HG03378 (cell line): ENCODE measurements around the gene NXPE3.

Experiments
- ATAC-seq: cut with Tn5 transposase; IDR thresholded peaks from one replicate; pipeline ENCODE4 v1.9.1; 2021; ENCODE audit warnings: mild to moderate bottlenecking, moderate library complexity; ENCODE audit not compliant: unreplicated experiment

NXPE3 gene

DNA sequence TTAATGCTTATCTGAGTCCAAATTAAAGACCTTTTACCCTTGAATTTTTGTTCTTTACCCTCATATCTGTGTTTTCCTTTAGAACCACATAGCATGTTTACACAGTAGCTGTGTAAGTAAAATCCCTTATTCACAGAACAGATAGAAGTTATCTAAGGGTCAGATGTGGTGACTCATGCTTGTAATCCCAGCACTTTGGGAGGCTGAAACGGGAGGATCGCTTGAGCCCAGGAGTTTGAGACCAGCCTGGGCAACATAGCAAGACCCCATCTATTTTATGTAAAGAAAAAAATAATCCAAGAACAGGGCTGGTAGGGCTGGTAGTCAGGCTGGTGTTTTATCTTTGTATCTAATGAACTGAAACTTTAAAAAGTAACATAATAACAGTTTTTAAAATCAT lies 23.2 kb downstream of the NXPE3 start:
- no peak for ATAC-seq

DNA sequence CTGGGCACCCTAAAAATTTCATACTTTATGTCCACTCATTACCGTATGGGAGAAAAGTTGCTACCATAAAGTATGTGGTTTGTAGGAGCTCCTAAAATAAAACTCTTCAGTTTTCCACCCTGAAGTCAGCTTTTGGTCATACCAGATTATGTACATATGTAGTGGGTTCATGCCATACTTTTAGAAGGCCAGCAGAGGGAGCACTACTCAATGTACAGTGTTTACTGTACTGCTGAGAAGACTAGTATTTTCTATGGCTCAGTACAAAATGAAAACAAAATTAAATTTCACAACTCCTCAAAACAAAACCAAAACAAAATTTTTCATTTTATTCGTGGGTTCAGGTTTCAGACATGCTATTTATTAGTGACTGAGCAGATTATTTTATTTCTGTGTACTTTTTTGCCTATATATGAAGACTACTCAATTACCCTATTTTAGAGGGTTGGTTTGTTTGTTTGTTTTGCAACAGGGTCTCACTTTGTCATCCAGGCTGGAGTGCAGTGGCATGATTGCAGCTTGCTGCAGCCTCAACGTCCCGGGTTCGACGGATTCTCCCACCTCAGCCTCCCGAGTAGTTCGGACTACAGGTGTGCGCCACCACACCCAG lies 24.3 kb downstream of the NXPE3 start:
- ATAC-seq, result peak; percentile 96

DNA sequence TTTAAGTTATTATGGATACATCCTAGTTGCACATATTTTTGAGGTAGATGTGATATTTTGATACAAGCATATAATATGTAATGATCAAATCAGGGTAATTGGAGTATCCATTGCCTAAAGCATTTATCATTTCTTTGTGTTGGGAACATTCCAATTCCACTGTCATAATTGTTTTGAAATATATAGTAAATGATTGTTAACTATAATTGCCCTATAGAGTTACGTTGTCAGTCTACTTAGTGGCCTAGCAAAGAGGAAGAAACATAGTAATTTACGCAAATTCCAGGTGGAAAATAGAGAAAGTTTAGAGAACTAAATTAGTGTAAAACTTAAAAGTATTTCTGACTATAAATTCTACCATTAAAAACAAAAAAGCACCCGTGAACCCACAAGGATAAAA lies 24.9 kb downstream of the NXPE3 start:
- no peak for ATAC-seq

DNA sequence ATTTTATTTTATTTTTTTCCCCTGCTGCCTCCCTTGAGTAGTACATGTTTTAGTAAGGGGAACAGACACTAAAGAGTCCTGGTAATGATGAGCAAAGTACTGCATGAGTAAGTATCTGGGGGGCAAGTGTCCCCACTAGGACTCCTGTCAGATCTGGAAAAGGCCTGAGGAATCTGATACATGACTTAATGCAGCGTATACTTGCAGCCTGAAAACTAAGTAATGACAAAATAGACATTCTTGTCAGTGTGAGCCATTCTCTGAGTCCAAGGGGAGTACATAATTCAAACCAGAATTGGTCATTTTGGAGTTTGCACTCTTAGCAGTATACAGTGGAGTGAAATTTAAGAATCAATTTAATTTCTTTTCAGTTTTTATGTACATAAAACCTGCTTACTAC lies 27.5 kb downstream of the NXPE3 start:
- ATAC-seq, result no peak

DNA sequence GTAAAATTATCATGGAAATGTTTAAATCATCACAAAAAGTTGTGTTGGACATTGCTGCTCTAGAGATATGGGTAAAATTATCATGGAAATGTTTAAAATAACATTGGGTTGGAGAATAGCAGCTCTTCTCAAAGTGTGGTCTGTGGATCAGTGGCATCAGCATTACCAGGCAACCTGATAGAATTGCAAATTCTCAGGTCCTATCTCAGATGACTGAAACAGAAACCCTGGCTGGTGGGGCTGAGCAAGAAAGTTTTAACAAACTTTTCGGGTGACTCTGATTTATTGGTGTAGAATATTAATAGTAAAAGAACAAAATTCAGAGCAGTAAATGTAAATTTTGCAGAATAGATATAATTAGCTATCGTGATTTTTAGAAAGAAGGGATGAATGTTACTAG lies 28.9 kb downstream of the NXPE3 start:
- peak; percentile 51 for ATAC-seq

DNA sequence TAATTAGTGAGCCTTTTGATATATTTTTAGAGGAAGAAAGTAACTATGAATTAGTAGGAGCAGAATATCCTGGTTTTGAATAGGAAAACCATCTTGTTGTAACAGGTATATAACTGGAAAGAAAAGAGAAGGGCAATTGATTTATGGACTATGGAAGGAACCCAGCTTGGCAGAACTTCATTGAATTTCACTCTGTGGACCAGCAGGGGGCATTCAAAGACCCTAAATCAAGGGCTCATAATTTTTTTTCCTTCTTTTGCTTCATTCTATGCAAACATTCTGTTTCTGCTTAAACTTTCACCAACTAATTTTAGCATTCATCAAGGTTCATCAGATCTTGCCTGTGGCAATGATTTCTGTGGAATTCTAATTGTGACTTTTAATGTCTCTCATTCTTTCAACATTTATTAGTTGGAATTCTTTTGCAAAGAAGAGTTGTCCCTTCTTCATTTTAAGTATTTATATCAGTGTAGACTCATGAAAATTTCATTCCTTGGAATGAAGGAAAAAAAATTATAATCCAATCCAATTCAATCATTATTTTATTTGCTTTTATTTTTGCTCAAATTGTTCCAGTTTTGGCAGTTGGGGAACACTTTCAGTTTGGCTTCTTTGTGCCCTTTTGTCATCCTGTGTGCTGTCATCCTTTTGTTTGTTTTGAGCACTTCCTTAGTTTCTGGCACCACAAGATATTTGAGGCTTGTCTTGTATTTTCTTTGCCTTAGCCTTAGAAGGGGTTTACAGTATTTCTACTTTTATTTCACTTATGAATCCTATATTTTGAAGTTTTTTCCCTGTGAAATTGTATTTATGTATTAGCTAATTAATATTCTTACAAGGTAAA lies 30.4 kb downstream of the NXPE3 start:
- ATAC-seq, result peak; percentile 61

DNA sequence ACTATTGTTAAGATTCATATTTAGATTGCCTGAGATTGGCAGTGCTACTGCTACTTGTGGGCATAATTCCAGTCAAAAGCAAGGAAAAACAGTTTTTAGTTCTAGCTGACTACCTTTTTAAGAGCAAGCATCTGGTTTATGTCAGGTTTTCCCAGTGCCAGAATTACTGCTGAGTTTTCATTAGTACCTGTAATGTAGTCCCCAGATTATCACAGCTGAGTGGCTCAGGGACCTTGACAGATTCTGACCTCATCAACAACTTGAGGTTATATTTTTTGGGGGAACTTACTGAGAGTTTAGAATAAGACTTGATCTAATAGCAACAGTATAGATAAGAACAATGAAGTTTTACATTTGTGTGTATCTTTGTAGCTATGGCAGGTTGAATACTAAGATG lies 31.0 kb downstream of the NXPE3 start:
- no peak for ATAC-seq

DNA sequence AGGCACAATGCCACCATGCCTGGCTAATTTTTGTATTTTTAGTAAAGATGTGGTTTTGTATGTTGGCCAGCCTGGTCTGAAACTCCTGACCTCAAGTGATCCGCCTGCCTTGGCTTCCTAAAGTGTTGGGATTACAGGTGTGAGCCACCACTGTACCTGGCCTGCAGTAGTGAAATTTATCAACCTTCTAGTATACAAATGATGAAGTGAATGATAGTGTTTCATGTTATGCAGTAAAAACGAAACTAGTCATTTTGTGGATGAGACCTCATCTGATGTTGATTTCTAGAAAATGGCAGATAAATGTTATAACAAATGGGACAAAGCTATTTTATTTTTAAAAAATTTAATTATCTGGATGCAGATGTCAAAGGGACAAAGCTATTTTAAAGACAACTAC lies 32.9 kb downstream of the NXPE3 start:
- ATAC-seq, result no peak

DNA sequence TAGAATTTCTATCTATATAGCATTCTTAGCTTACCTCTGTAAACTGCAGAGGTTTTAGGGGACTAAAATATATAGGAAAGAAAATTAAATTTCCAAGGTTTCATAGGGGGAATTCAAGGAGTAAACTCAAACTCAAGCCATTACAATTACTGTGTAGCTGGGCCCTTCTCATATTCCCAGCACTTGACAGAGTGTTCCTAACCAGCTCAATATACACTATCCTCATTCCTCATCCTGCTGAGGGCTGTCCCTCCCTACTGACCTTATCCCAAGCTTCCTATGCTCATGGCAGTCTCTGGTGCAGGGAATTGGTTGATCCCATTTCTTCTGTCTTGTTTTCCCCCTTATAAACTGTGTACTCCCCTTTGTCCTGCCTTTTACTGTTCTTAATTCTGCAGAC lies 33.9 kb downstream of the NXPE3 start:
- ATAC-seq, result no peak

DNA sequence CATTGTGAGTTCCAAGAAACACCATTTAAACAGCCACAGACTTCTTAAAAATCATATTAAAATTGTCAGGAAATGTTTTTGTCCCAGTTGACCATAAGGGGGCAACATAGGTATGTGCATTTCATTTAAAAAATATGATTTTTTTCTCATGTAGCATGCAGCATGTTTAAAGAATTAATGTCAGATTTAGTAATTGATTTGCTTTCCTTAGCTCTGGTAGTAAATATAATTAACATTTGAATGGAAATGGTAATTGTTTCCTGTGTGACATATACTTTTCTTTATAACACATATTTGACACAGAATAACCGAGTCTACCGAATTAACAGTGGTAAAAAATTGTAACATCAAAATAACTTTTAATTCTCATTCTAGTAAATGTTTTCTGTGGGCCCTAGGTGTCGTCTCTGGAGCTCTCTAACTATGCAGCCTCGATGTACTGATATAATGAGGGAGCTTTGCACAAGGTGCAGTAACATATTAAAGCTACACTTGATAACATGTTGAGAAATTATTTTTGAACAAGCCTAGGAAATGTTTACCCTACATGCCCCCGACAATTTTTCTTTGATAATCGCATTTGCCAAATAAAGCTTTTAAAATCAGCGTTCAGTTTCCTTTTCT lies 34.9 kb downstream of the NXPE3 start:
- ATAC-seq, result no peak

DNA sequence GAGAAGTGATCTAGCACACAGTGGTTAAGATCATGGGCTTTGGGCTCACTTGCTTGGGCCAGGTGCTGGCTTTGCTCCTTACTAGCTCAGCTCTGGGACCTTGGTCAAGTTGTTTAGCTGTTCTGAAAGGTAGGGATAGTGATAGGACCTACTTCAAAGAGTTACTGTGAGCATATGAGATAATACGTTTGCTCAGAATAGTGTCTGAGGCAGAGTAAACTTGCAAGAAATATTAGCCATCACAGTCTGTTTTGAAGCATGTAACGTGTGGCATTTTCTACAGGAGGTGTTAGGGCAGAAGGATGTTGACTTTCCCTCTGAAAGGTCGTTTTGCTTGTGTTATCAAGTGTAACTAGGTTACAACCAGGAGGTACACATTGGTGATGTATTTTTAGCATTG lies 35.8 kb downstream of the NXPE3 start:
- ATAC-seq, result no peak

DNA sequence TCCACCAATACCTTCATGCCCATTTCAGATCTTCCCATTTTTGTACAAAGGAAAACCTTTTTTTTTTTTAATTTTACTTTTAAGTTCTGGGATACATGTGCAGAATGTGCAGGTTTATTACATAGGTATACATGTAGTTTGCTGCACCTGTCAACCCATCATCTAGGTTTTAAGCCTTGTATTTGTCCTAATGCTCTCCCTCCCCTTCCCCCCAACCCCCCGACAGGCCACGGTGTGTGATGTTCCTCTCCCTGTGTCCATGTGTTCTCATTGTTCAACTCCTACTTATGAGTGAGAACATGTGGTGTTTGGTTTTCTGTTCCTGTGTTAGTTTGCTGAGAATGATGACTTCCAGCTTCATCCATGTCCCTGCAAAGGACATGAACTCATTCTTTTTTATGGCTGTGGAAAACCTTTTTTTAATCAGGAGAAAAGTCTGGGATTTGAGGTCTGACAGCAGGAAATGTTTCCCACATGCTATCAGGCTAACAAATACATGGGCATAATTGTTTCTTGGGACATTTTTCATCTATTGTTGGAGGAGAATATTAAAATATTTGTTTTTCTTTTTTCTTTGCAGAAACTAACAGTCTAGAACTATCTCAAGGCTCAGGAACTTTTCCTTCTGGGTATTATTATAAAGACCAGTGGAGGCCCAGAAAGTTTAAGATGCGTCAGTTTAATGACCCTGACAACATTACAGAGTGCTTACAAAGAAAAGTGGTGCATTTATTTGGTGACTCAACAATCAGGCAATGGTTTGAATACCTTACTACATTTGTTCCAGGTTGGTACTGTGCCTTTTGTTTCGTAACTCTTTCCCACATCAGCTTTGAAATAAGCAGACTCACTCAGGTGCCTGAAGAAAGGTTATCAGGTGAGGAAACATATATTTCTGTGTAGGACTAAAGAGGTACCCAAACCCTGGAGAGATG lies 37.5 kb downstream of the NXPE3 start:
- no peak for ATAC-seq

DNA sequence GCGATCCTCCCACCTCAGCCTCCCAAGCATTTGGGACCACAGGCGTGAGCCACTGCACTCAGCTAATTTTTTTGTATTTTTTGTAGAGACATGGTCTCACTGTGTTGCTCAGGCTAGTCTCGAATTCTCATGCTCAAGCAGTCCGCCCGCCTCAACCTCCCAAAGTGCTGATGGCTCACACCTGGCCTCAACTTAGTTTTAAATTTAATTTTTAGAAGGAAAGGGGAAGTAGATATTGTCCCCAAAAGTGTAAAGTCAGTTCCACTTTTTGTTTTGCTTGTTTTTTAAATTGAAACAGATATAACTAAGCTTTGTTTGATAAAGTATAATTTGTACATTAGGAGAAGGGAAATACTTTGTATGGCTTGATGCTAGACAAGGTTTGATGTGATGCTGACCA lies 39.0 kb downstream of the NXPE3 start:
- no peak for ATAC-seq

DNA sequence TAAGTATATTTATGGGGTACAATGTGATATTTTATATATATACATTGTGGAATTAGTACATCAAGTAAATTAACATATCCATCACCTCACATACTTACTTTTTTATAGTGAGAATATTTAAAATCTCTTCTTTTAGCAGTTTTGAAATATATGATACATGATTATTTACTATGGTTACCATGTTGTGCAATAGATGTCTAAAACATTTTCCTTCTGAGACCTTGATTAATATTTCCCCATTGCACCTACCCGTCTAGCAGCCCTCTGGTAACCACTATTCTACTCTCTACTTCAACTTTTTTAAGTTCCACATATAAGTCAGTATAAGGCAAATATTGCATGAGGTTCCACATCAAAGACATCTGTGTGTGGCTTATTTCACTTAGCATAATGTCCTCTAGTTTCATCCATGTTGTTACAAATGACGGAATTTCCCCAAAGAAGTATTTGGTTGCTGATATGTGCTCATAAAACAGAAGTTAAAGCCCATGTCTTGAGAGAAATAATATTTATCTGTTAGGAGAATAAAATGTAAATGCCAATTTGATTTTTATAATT lies 40.7 kb downstream of the NXPE3 start:
- ATAC-seq, result peak; percentile 64

DNA sequence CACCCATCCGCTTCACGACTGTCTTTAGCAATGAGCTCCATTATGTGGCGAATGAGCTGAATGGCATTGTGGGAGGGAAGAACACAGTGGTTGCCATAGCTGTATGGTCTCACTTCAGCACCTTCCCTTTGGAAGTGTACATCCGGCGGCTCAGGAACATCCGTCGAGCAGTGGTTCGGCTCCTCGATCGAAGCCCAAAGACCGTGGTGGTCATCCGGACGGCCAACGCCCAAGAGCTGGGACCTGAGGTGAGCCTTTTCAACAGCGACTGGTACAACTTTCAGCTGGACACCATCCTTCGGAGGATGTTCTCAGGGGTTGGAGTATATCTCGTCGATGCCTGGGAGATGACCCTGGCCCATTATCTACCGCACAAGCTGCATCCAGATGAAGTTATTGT lies 42.5 kb downstream of the NXPE3 start:
- ATAC-seq, result no peak

DNA sequence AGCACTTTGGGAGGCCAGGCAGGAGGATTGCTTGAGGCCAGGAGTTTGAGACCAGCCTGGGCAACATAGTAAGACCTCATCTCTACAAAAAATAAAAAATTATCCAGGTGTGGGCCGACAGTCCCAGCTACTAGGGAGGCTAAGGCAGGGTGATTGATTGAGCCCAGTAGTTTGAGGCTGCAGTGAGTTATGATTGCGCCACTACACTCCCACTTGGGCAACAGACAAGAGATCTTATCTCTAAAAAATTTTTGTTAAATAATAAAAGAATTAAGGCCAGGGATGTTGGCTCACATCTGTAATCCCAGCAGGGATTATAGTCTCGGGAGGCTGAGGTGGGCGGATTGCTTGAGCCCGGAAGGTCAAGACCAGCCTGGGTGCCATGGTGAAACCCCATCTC lies 44.5 kb downstream of the NXPE3 start:
- no peak for ATAC-seq

DNA sequence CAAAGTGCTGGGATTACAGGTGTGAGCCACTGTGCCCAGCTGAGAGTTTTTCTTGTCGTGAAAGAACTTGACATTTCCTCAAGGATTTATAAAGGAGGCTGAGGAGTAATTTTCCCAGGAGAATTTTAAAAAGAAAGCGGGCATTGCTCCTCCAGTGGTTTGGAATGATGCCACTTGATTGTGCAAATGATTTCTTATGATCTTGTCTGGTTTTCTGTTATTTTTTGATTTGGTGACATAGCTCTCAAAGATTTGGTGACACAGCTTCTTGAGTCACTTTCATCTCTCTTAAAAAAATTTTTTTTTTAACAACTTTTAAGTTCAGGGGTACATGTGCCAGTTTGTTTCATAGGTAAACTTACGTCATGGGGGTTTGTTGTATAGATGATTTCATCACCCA lies 45.7 kb downstream of the NXPE3 start:
- no peak for ATAC-seq

DNA sequence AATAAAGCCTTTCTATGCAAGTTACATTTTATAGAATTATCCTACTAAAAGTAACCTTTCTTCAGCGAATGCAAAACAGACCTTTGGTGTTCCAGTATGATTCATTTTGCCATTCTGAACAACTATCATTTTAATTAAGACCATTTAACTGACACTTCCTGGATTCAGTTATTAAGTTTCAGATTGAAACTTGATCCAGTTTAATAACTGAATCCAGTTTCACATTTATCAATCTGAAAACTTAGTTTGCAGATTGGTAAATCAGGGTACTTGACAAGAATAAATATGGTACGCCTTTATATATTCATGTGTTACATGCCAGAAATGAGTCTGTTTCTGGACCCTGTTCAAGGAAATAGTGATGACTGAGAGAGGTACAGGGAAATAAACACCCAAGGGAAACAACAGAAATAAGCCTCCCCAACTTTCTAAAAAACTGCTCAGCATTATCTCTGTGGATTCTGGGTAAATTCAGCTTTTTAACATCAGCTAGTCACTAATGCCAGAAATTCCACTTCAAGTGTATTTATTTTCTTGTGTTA lies 47.0 kb downstream of the NXPE3 start:
- no peak for ATAC-seq

DNA sequence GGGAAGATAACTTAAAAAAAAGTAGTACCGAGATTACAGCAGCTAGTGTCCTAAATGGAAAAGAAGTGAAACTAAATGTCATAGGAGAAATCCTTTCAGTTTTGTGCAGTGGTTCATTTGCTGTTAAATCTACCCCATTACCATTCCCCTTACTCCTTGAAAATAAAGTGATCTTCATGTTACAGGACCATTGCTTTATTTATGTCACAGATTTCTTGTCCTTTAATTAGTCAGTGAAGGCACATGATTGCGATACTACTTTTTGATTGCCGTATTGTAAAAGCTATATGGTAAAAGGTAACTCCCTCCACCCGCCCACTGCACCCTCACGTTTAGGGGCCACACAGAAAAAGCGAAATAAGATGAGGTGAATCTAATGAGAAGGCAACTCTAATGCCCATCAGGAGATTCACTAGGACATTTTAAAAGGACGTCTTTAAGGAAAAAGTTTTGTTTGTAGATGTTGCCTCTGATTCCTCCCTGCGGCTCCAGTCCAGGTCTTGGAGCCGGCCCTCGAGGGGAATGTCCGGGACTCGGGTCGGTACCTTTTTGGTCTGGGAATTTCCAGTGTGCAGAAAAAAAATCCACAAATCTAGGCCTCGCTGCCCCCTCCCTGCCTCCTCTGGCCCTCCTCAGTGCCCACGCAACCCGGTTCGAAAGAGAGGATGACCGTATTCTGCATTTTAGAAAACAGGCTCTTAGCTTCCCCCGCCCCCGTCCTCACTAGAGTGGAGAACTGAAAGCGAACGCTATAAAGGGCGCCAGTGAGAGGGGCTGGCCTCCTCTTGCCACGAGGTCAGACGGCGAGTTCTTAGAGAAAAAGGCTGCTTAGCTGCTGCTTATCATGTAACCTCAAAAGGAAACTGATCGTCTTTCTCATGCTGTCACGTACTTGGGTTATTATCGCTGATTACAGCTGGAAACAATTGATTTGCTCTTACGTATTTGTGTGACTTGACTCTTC lies 48.5 kb downstream of the NXPE3 start:
- peak; percentile 77 for ATAC-seq
